ENCODE measurements around the gene NAT8L. TPM values are rescaled to one million over a fixed set of nuclear protein-coding genes. Genes with fewer than 3 reads are reported as not detected.

NAT8L gene, protein sequence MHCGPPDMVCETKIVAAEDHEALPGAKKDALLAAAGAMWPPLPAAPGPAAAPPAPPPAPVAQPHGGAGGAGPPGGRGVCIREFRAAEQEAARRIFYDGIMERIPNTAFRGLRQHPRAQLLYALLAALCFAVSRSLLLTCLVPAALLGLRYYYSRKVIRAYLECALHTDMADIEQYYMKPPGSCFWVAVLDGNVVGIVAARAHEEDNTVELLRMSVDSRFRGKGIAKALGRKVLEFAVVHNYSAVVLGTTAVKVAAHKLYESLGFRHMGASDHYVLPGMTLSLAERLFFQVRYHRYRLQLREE
- total RNA-seq, result under 0.01 TPM in 2 replicates

GRCh38 chr4:2059046-2059725 is at the start of gene NAT8L:
NAT8L (plus strand) TSS chr4:2059327; CDS start chr4:2059512, 185 bp downstream.

Other genes with a start within 250 kb of the NAT8L start
- gene LETM1, start 203.2 kb upstream of the NAT8L start, total RNA-seq, result 60.2 and 94.9 TPM in 2 replicates
- 66.3 and 67.4 TPM in 2 replicates for gene NSD2, start 187.9 kb upstream of the NAT8L start, total RNA-seq
- 12.8 and 12.9 TPM in 2 replicates for gene NELFA, start 50.4 kb upstream of the NAT8L start, total RNA-seq
- gene HAUS3, start 182.8 kb downstream of the NAT8L start, total RNA-seq, result 6.5 and 8.2 TPM in 2 replicates
- 2.2 and 3.4 TPM in 2 replicates for gene POLN, start 182.8 kb downstream of the NAT8L start, total RNA-seq
- gene MXD4, start 202.8 kb downstream of the NAT8L start, total RNA-seq, result 60.5 and 64.5 TPM in 2 replicates

All from aortic smooth muscle cell (primary cell).